NOMO-1 treated with DMSO at 0.1 percent for 48 hours (cell line): Measurements from ENCODE around the gene NDST1.

Experiments
- DNase-seq: peaks from one replicate; lab custom pipeline; 2025; ENCODE audit not compliant: unreplicated experiment; lab: John Stamatoyannopoulos, UW

Gene NDST1

DNA sequence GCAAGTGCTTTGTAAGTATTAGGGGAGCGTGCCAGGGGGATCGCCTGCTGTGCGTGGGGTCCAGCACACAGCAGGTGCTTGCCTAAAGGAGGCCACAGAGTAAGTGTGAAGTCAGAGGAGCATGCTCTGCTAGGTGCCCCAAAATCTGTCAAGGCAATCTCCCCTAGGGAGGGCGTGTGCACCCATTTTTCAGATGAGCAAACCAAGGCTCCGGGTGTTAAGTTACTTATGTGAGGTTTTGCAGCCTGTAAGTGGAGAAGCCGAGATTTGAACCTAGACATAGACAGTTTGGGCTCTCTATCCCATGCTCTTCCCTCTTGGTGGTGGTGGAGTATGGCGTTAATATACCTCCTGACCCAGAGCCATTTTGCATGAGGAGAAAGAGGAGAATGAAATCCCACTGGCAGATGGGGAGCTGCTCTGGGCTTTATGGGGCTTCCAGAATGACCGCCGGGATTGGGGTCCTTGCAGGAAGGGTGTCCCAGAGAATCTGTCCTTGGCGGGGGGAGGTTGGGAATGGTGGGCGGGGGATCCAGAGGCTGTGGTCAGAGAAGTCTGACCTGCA, 14.1 kb downstream of the NDST1 start:
- no peak for DNase-seq

DNA sequence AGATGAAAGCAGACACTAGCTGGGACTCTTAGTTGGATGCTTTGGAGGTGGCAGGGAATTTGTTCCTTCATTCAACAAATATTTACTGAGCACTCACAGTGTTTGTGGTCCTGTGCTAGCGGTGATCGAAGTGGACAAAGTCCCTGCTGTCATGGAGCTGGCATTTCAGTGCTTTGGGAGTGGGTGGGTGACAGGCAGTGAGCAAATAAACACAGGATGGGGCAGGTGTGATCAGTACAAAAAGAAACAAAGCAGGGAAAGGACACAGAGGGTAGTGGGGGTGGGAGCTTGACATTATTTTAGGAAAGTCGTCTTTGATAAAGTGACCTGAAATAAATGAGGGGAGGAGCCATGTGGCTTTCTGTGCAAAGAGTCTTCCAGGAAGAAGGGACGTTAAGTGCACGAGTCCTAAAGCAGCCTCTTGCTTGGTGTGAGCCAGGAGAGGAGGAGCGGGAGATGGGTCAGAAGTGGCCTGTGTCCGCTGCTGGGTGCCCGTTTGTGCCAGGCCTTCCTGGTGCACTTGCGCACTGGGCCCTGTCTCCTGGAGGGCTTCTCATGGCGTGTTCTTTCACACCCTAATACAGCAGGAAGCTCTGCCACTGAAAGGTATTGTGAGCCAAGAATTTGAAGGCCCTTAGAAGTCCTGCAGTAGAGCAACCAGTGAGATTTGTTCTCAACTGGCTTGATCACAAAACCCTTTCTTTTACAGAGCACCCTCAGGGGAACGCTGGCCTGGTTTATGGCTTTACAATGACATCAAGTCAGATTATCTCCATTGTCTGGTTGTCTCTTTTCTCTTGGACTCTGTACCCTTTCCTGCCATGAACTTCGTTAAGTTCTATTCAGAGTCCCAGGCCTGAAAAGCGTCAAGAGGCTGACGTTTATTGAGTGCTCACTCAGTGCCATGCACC, 14.8 kb downstream of the NDST1 start:
- DNase-seq, result no peak

- DNase-seq, result peak; percentile 20
Observed at GRCh38 chr5:150523472-150524350, 15.8 kb downstream of the NDST1 start.

DNA sequence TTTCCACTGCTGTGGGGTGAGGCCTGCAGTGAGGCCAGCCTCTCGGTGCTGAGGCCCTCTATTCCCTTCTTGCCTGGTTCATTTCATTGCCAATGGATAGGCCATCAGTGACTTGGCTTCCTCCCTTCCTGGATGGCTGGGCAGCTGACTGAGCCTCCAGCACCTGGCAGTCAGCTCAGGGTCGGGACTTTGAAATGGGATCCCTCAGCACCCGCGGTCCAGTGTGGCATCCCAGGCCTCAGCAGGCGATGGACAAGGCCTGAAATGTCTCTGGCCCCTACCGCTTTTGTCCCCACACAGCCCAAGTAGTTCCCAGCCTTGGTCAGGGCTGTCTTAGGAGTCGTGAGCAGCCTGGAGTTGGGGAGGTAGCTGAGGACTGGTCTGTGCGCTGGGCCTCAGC, 17.2 kb downstream of the NDST1 start:
- DNase-seq, result no peak

GRCh38 chr5:150525781-150526180, 17.9 kb downstream of the NDST1 start:
- no peak for DNase-seq

DNA sequence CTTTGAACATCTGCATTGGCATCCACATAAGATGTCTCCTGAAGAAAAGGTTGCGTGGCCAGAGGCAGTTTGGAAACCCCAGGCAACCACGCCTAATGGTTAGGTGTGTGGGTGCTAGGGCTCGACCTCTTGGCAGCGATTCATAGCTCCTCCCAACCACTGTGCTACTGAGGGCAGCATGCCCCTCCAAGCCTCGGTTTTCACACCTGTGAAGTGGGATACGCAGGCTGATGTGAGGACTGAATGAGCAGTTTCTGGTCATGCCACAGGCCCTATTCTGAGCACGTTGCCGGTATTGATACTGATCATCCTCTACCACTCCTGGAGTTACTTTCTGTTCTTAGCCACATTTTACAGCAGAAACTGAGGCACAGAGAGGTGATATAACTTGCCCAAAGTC, 19.1 kb downstream of the NDST1 start:
- no peak for DNase-seq

DNA sequence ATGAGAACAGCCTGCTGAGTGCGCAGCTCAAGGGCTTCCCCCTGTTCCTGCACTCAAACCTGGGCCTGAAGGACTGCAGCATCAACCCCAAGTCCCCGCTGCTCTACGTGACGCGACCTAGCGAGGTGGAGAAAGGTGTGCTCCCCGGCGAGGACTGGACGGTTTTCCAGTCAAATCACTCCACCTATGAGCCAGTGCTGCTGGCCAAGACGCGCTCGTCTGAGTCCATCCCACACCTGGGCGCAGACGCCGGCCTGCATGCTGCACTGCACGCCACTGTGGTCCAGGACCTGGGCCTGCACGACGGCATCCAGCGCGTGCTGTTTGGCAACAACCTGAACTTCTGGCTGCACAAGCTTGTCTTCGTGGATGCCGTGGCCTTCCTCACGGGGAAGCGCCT, 19.9 kb downstream of the NDST1 start:
- no peak for DNase-seq

- DNase-seq, result no peak
Observed at GRCh38 chr5:150528924-150529546, 21.1 kb downstream of the NDST1 start.

DNA sequence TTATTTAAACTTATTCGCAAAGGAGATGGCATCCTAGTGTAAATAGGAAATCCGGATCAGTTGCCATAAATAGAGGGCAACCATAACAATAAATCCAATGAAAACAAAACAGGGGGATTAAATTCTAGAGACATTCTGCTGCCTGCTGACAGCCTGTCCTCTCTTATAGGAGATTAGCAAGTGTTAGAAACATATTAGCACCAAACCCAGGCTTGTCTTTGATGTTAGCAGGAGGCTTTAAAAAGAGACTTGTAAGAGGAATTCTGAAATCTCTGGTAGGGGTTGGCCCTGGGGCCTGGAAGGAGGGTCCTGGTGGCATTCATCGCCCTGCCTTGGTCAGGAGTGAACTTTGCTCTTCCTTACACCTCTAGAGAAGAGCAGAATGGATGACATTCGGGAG, 21.6 kb downstream of the NDST1 start:
- DNase-seq, result no peak

- no peak for DNase-seq
Observed at GRCh38 chr5:150530423-150530822, 22.5 kb downstream of the NDST1 start.

- no peak for DNase-seq
Observed at GRCh38 chr5:150530951-150531588, 23.1 kb downstream of the NDST1 start.

DNA sequence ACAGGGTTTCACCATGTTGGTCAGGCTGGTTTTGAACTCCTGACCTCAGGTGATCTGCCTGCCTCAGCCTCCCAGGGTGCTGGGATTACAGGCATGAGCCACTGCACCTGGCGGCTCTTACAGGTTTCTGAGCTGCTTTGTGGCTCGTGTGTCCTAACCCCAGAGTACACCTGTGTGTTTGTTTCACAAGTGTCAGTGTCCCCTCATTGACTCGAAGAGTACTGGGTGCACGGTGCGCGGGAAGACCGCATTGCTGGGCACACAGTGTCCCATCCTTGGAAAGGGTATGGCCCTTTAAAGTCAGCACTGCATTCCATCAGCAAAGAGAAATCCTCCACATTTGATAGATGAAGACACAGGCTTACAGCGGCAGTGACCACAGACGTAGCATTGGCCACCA, 23.8 kb downstream of the NDST1 start:
- DNase-seq, result no peak

- DNase-seq, result no peak
Observed at GRCh38 chr5:150532151-150532550, 24.2 kb downstream of the NDST1 start.

DNA sequence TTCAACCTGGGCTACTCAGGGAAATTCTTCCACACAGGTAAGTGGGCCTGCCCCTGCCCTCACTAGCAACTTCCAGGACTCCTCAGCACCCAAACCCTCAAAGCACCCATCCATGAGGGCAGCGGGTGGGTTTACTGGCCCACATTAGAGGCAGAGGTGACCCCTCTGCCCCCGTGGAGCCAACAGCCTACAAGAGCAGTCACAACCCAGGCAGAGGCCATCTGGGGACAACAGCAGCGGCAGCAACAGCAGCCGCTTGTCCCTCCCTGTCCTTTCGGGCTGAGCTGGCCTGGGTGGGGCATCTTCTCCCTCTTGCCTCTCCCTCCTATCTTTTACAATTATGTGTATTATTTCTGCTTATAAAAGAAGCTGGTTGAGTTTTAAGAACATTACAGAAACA, 25.1 kb downstream of the NDST1 start:
- no peak for DNase-seq

DNA sequence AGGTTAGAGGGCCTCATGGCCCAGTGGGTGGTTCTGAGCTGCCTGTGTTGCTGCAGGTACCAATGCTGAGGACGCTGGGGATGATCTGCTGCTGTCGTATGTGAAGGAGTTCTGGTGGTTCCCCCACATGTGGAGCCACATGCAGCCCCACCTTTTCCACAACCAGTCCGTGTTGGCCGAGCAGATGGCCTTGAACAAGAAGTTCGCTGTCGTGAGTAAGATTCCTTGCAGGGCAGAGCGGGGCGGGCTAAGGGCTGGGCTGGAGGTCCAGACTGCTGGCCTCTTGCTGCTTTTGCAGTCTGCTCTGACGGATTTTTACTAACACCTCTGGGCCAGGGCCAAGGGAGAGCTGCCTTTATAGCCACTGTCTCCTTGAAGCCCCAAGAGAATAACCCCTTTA, 26.9 kb downstream of the NDST1 start:
- DNase-seq, result no peak

GRCh38 chr5:150535611-150536010, 27.7 kb downstream of the NDST1 start:
- DNase-seq, result no peak

DNA sequence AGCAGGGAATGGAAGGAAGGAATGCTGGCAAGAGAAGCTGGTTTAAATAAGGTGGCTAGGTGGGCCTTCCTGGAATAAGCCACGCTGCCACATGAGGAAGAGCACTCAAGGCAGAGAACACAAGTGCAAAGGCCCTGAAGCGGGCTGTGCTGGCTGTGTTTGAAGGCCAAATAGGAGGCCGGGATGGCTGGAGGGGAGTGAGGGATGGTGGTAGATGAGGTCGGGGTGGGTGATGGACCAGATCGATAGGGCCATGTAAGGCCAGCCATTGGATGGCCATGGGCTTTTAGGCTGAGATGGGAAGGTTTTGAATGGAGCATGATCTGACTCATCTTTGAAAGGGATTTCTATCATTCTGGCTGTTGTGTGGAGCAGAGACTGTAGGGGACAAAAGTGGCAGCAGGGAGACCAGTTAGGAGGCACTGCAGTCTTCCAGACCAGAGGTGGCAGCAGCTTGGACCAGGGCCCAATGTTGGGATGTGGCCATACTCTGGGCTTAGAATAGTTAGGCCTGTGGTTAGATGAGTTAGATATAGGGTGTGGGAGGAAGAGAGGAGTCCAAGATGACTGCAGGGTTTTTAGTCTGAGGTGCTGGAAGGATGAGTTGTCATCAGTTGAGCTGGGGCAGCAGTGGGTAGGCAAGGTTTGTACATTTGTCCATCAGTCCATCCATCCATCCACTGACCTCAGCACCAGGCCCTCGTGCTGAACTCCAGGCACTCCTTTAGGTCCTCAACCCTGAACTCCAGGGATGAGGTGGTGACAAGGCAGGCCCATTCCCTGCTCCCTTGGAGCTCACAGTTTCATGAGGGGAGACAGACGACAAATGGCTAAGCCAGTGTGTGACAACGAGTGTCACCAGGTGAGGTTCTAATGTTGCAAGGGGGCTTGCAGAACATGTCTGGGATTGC, 30.3 kb downstream of the NDST1 start:
- no peak for DNase-seq

DNA sequence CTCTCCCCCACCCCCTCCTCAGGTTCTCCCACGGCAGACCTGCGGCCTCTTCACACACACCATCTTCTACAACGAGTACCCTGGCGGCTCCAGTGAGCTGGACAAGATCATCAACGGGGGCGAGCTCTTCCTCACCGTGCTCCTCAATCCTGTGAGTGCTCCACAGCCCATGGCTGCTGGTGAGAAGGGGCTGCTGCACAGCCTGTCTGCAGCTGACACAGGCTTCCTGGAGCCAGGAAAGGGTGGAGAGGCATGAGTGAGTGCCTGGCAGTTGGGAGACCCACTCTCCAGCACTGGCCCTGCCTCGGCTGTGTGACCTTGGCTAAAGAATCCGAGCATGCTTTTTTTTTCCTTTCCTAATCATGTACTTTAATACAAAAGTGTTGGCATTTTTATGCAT, 31.3 kb downstream of the NDST1 start:
- DNase-seq, result no peak

- DNase-seq, result no peak
Observed at GRCh38 chr5:150540042-150540441, 32.1 kb downstream of the NDST1 start.
